Suprapubic skin (tissue), 4 donors: ENCODE measurements around the gene MEAK7. TPM values are rescaled to one million over a fixed set of nuclear protein-coding genes. Genes with fewer than 3 reads are reported as not detected.

Source experiments
- DNase-seq, 2 donors: peaks; one replicate each; pipeline ENCODE4 v3.0.0-alpha.2; 2019; ENCODE audit warnings: low spot score in 2 of 2
- H3K27ac ChIP-seq: fragments of 200-600 bp; sonication (generic); one replicate; pipeline ENCODE4 v1.5.1; 2019
- H3K27me3 ChIP-seq: fragments of 200-600 bp; sonication (generic); one replicate; pipeline ENCODE4 v1.5.1; 2019
- H3K36me3 ChIP-seq: fragments of 200-600 bp; sonication (generic); one replicate; pipeline ENCODE4 v1.5.1; 2019
- H3K4me1 ChIP-seq: fragments of 200-600 bp; sonication (generic); one replicate; pipeline ENCODE4 v1.5.1; 2019
- H3K4me3 ChIP-seq: fragments of 200-600 bp; sonication (generic); one replicate; pipeline ENCODE4 v1.5.1; 2019; ENCODE audit warnings: mild to moderate bottlenecking
- H3K9me3 ChIP-seq: fragments of 200-600 bp; sonication (generic); one replicate; pipeline ENCODE4 v1.5.1; 2019
- CTCF ChIP-seq, 2 donors: fragments of 200-600 bp in 1 of 2; fragments of 450-650 bp in 1 of 2; sonication (generic) in 1 of 2; IDR thresholded peaks; one replicate each; pipeline ENCODE4 v1.5.1; 2016 to 2019; ENCODE audit warnings: antibody characterized with exemption in 2 of 2, mild to moderate bottlenecking in 1 of 2, moderate library complexity in 1 of 2
- EP300 ChIP-seq: sonication (generic); formaldehyde crosslinking; IDR thresholded peaks from one replicate; pipeline ENCODE4 v1.6.1; 2017; ENCODE audit warnings: antibody characterized with exemption
- POLR2A ChIP-seq, 2 donors: fragments of 450-650 bp; IDR thresholded peaks; one replicate each; pipeline ENCODE4 v1.6.1; 2017; ENCODE audit warnings: antibody characterized with exemption in 2 of 2, mild to moderate bottlenecking in 2 of 2, moderate library complexity in 2 of 2
- POLR2AphosphoS5 ChIP-seq, 3 donors: sonication (generic); formaldehyde crosslinking; IDR thresholded peaks; one replicate each; pipeline ENCODE4 v1.6.1; 2017; ENCODE audit warnings: antibody characterized with exemption in 3 of 3
- WGBS: methylation state at CpG from one replicate; pipeline ENCODE4 v1.1.5; 2018; 5-methylcytosine and 5-hydroxymethylcytosine counted together
- total RNA-seq, 4 donors: library from RNA; depleted of rRNA; stranded (reverse); fragments of >200 nt; gene quantifications; one replicate each; pipeline ENCODE4 v1.1.0, GENCODE V29; 2016

MEAK7 gene
- total RNA-seq, 4 donors from 2014 or later = 9.2 to 17.9 (median 13.6) TPM

GRCh38 chr16:84478172-84478947 lies 26.1 kb downstream of the MEAK7 start:
- 84% methylated on average over 13 of the region's 13 CpGs for WGBS
- no peaks in the 10 kb centered on the region for H3K27me3 ChIP-seq
- peak in 1 of 2 donors; percentile 29 for DNase-seq
- no peak overlapping the region for H3K4me3 ChIP-seq
- H3K36me3 ChIP-seq = peaks cover 47% of the 10 kb centered on the region
- no peak overlapping the region for H3K27ac ChIP-seq
- TF ChIP-seq POLR2A (IDR thresholded peaks at IDR 0.05) (no peak), EP300 (no peak), CTCF (IDR thresholded peaks at IDR 0.05) (no peak), POLR2AphosphoS5 (IDR thresholded peaks at IDR 0.05) (no peak)
- no peaks in the 10 kb centered on the region for H3K4me1 ChIP-seq
- H3K9me3 ChIP-seq = no peaks in the 10 kb centered on the region

- Histone ChIP-seq H3K36me3 (peaks cover 40% of the 10 kb centered on the region), H3K9me3 (no peaks in the 10 kb centered on the region), H3K27ac (no peak overlapping the region), H3K4me3 (no peak overlapping the region), H3K4me1 (no peaks in the 10 kb centered on the region), H3K27me3 (no peaks in the 10 kb centered on the region)
- whole genome bisulfite sequencing = 78% methylated on average over 7 of the region's 7 CpGs
- TF ChIP-seq POLR2AphosphoS5 (IDR thresholded peaks at IDR 0.05) = no peak
- TF ChIP-seq POLR2A (IDR thresholded peaks at IDR 0.05) = no peak
- TF ChIP-seq EP300 = no peak
- DNase-seq = peak in 1 of 2 donors; percentile 50
These were observed 26.8 kb downstream of the MEAK7 start for GRCh38 chr16:84477661-84478060.

GRCh38 chr16:84476401-84476800 lies 28.1 kb downstream of the MEAK7 start:
- WGBS = 92% methylated on average over 8 of the region's 8 CpGs
- Histone ChIP-seq H3K27ac (no peak overlapping the region), H3K36me3 (peaks cover 28% of the 10 kb centered on the region), H3K4me1 (no peaks in the 10 kb centered on the region), H3K27me3 (no peaks in the 10 kb centered on the region), H3K9me3 (no peaks in the 10 kb centered on the region), H3K4me3 (no peak overlapping the region)
- peak in 1 of 2 donors; percentile 18 for DNase-seq
- TF ChIP-seq POLR2AphosphoS5 (IDR thresholded peaks at IDR 0.05) (no peak), POLR2A (IDR thresholded peaks at IDR 0.05) (no peak), EP300 (no peak), CTCF (IDR thresholded peaks at IDR 0.05) (no peak)

GRCh38 chr16:84475643-84476240 lies 28.7 kb downstream of the MEAK7 start:
- H3K27me3 ChIP-seq = no peaks in the 10 kb centered on the region
- no peak overlapping the region for H3K4me3 ChIP-seq
- H3K9me3 ChIP-seq = no peaks in the 10 kb centered on the region
- DNase-seq = peak in 1 of 2 donors; percentile 23
- WGBS = 87% methylated on average over 8 of the region's 8 CpGs
- H3K36me3 ChIP-seq = peaks cover 24% of the 10 kb centered on the region
- no peaks in the 10 kb centered on the region for H3K4me1 ChIP-seq
- H3K27ac ChIP-seq = no peak overlapping the region
- TF ChIP-seq POLR2AphosphoS5 (IDR thresholded peaks at IDR 0.05) (no peak), EP300 (no peak), POLR2A (IDR thresholded peaks at IDR 0.05) (no peak), CTCF (IDR thresholded peaks at IDR 0.05) (no peak)

GRCh38 chr16:84471966-84472365 lies 32.5 kb downstream of the MEAK7 start:
- peaks cover 17% of the 10 kb centered on the region for H3K36me3 ChIP-seq
- TF ChIP-seq POLR2AphosphoS5 (IDR thresholded peaks at IDR 0.05) (no peak), CTCF (IDR thresholded peaks at IDR 0.05) (no peak), POLR2A (IDR thresholded peaks at IDR 0.05) (no peak)
- no peaks in the 10 kb centered on the region for H3K27me3 ChIP-seq
- H3K27ac ChIP-seq = no peak overlapping the region
- no peaks in the 10 kb centered on the region for H3K9me3 ChIP-seq
- 92% methylated on average over 4 of the region's 4 CpGs for WGBS
- no peaks in the 10 kb centered on the region for H3K4me1 ChIP-seq
- DNase-seq = peak in 1 of 2 donors; percentile 67
- H3K4me3 ChIP-seq = no peak overlapping the region
